Panc1 (cell line): ENCODE data around the gene UQCC2. TPM values are rescaled to one million over a fixed set of nuclear protein-coding genes. Genes with fewer than 3 reads are reported as not detected.

Experiments used
- ATAC-seq: fragments of 200-7000 bp; cut with Tn5 transposase; 2 replicates; pipeline ENCODE4 v1.9.1; 2020; ENCODE audit warnings: mild to moderate bottlenecking, moderate library complexity
- BruUV-seq: library from RNA; stranded (reverse); fragments of 400-500 nt; replicated peaks from 2 replicates; lab custom pipeline; 2021; lab: Mats Ljungman, UMichigan
- CTCF ChIA-PET: fragments of 300-600 bp; sonication (Branson Sonifier 250); formaldehyde crosslinking; loops from one replicate; lab custom pipeline; 2022; ENCODE audit warnings: antibody characterized with exemption; lab: Charles Lee
- POLR2A ChIA-PET: fragments of 300-600 bp; sonication (Branson Sonifier 250); formaldehyde crosslinking; loops from one replicate; lab custom pipeline; 2022; ENCODE audit warnings: antibody characterized with exemption; lab: Charles Lee
- DNase-seq: peaks from one replicate; pipeline ENCODE4 v3.0.0-alpha.2; 2010; ENCODE audit warnings: low read depth, low spot score
- H3K27ac ChIP-seq: 2 replicates; pipeline ENCODE4 v1.5.1; 2011; ENCODE audit warnings: mild to moderate bottlenecking, low read length, inconsistent platforms
- H3K27me3 ChIP-seq: fragments of 200-500 bp; sonication (Bioruptor generic); 2 replicates; pipeline ENCODE4 v1.6.0; 2014; ENCODE audit warnings: low read length, inconsistent platforms; ENCODE audit not compliant: control insufficient read depth, insufficient read depth
- H3K36me3 ChIP-seq: fragments of 200-500 bp; sonication (Bioruptor generic); 2 replicates; pipeline ENCODE4 v1.5.1; 2014; ENCODE audit warnings: inconsistent platforms, mild to moderate bottlenecking, low read length, moderate library complexity; ENCODE audit not compliant: control insufficient read depth, insufficient read depth
- H3K4me1 ChIP-seq: 2 replicates; pipeline ENCODE4 v1.5.1; 2011; ENCODE audit warnings: inconsistent platforms, mild to moderate bottlenecking, low read length, moderate library complexity; ENCODE audit not compliant: control insufficient read depth, insufficient read depth
- H3K4me3 ChIP-seq, 2 experiments: 2 replicates each; pipeline ENCODE4 v1.5.1; 2011 to 2012; ENCODE audit warnings: low read depth in 2 of 2, low read length in 2 of 2, mild to moderate bottlenecking in 2 of 2, inconsistent platforms in 1 of 2, moderate library complexity in 1 of 2
- H3K9me3 ChIP-seq: fragments of 200-500 bp; sonication (Bioruptor generic); 2 replicates; pipeline ENCODE4 v1.5.1; 2014; ENCODE audit warnings: low read depth, mild to moderate bottlenecking, inconsistent platforms, low read length, moderate library complexity; ENCODE audit not compliant: control insufficient read depth, insufficient read depth
- CTCF ChIP-seq: fragments of 450-650 bp; IDR thresholded peaks from 2 replicates; pipeline ENCODE4 v1.5.1; 2017; ENCODE audit warnings: mild to moderate bottlenecking
- POLR2AphosphoS5 ChIP-seq: IDR thresholded peaks from 2 replicates; pipeline ENCODE4 v1.6.1; 2012; ENCODE audit warnings: mild to moderate bottlenecking, low read depth, low read length, moderate library complexity
- REST ChIP-seq, 2 experiments: IDR thresholded peaks; 2 replicates each; pipeline ENCODE4 v1.6.1; 2011 to 2012; ENCODE audit warnings: low read depth in 2 of 2, control low read depth in 1 of 2, low read length in 1 of 2, mild to moderate bottlenecking in 1 of 2, moderate library complexity in 1 of 2; ENCODE audit not compliant: insufficient read depth in 1 of 2
- SIN3A ChIP-seq: IDR thresholded peaks from 2 replicates; pipeline ENCODE4 v1.6.1; 2012; ENCODE audit warnings: low read depth, mild to moderate bottlenecking, low read length, moderate library complexity, borderline replicate concordance; ENCODE audit not compliant: insufficient read depth
- TCF7L2 ChIP-seq: IDR thresholded peaks from 2 replicates; pipeline ENCODE4 v1.6.1; 2011; ENCODE audit warnings: mild to moderate bottlenecking, low read depth, low read length, inconsistent platforms
- in situ Hi-C: cut with HindIII; loops from 2 replicates; pipeline ENCODE4 v1.10.0; 2016; ENCODE audit warnings: low sequenced_read_pairs, low pct_unique_long_range_greater_than_20kb
- intact Hi-C: fragments of 100-400 bp; cut with micrococcal nuclease; formaldehyde crosslinking; loops from one replicate; pipeline ENCODE4 v1.10.0; 2022; ENCODE audit not compliant: unreplicated experiment
- total RNA-seq: library from RNA; stranded (reverse); gene quantifications from one replicate; pipeline ENCODE4 v1.2.1, GENCODE V29; 2021; ENCODE audit not compliant: unreplicated experiment

The UQCC2 gene
- total RNA-seq, 1 experiment from 2014 or later = 135 TPM

GRCh38 chr6:33725891-33726673 lies 14.6 kb upstream of the UQCC2 start:
- Histone ChIP-seq H3K27me3 (peaks cover 2% of the 10 kb centered on the region; the same call in 1 of the 2 replicates), H3K4me1 (no peaks in the 10 kb centered on the region), H3K27ac (no peak overlapping the region), H3K4me3 (no peak overlapping the region), H3K36me3 (no peaks in the 10 kb centered on the region), H3K9me3 (no peaks in the 10 kb centered on the region)
- ChIA-PET CTCF (no interaction called here), POLR2A (no interaction called here)
- ATAC-seq (no peak), DNase-seq (no peak)
- in situ Hi-C loops (no loop called here), intact Hi-C loops (no loop called here)
- no TSS peak for BruUV-seq
- no peak for TF ChIP-seq SIN3A
- TF ChIP-seq POLR2AphosphoS5 = no peak
- TF ChIP-seq REST (IDR thresholded peaks at IDR 0.05; ENCODE audit: insufficient read depth in 1 of 2, low read depth in 2 of 2, low read length in 1 of 2) = no peak
- TF ChIP-seq CTCF = no peak
- TF ChIP-seq TCF7L2 = no peak

- Histone ChIP-seq H3K9me3 (no peaks in the 10 kb centered on the region), H3K4me3 (no peak overlapping the region), H3K27me3 (peaks cover 4% of the 10 kb centered on the region; the same call in 1 of the 2 replicates), H3K36me3 (no peaks in the 10 kb centered on the region), H3K4me1 (no peaks in the 10 kb centered on the region), H3K27ac (no peak overlapping the region)
- ChIA-PET POLR2A (no interaction called here), CTCF (no interaction called here)
- in situ Hi-C loops (no loop called here), intact Hi-C loops (no loop called here)
- no peak for DNase-seq
- no peak for TF ChIP-seq TCF7L2
- TF ChIP-seq POLR2AphosphoS5 = no peak
- no peak for TF ChIP-seq SIN3A
- no peak for TF ChIP-seq REST (IDR thresholded peaks at IDR 0.05; ENCODE audit: insufficient read depth in 1 of 2, low read depth in 2 of 2, low read length in 1 of 2)
- no peak for TF ChIP-seq CTCF
- BruUV-seq = no TSS peak
- ATAC-seq = no peak
Measured at GRCh38 chr6:33725222-33725621, 13.7 kb upstream of the UQCC2 start.
